ENCODE data around the gene PRKCSH. TPM values are rescaled to one million over a fixed set of nuclear protein-coding genes. Genes with fewer than 3 reads are reported as not detected.

Gene PRKCSH
- total RNA-seq, 1 experiment from 2014 or later = 410 TPM

- Histone ChIP-seq H3K4me2 (no peak overlapping the region), H2AFZ (no peak overlapping the region), H3K36me3 (ENCODE audit: low read depth) (peaks cover 16% of the 10 kb centered on the region), H3F3A (ENCODE audit: insufficient read depth, low read depth) (peaks cover 26% of the 10 kb centered on the region; the same call in 1 of the 2 replicates), H3K79me2 (ENCODE audit: low read depth) (no peaks in the 10 kb centered on the region), H3K4me1 (replicated peaks; ENCODE audit: insufficient read depth) (no peaks in the 10 kb centered on the region), H3K9me3 (ENCODE audit: insufficient read depth, low read depth) (no peaks in the 10 kb centered on the region), H3K9me2 (ENCODE audit: insufficient read depth) (no peaks in the 10 kb centered on the region), H4K20me1 (ENCODE audit: insufficient read depth) (peaks cover 8% of the 10 kb centered on the region), H3K27ac (no peak overlapping the region), H3K27me3 (ENCODE audit: insufficient read depth, low read depth) (no peaks in the 10 kb centered on the region), H3K4me3 (no peak overlapping the region)
- peak in 1 of 2 experiments; percentile 42 for DNase-seq
- intact Hi-C loops (cut with micrococcal nuclease; ENCODE audit: unreplicated experiment) = no loop called here
- BruUV-seq (replicated peaks) = no TSS peak
- TF ChIP-seq EZH2 (IDR thresholded peaks at IDR 0.05; ENCODE audit: low read depth) (no peak), CTCF (conservative IDR thresholded peaks at IDR 0.05) (peak; percentile 91)
- POLR2A ChIA-PET (ENCODE audit: unreplicated experiment) = no interaction called here
- CTCF ChIA-PET = interaction anchor here (0.6 kb wide), 1 partner anchor 94 kb away, joined by 3 read pairs; no protein-coding TSS in a partner anchor
These were observed 11.3 kb downstream of the PRKCSH start for GRCh38 chr19:11446652-11447301.

GRCh38 chr19:11447347-11448262 lies 12.2 kb downstream of the PRKCSH start:
- no peaks in the 10 kb centered on the region for H3K9me3 ChIP-seq (ENCODE audit: insufficient read depth, low read depth)
- ChIA-PET POLR2A (ENCODE audit: unreplicated experiment) (no interaction called here), CTCF (interaction anchor here (0.6 to 1.2 kb wide), 2 partner anchors 66 to 93 kb away, joined by 3 read pairs; no protein-coding TSS in a partner anchor)
- intact Hi-C loops (cut with micrococcal nuclease; ENCODE audit: unreplicated experiment) = no loop called here
- TF ChIP-seq EZH2 (IDR thresholded peaks at IDR 0.05; ENCODE audit: low read depth) (no peak), CTCF (conservative IDR thresholded peaks at IDR 0.05) (no peak)
- H3K27me3 ChIP-seq (ENCODE audit: insufficient read depth, low read depth) = no peaks in the 10 kb centered on the region
- H3K4me1 ChIP-seq (replicated peaks; ENCODE audit: insufficient read depth) = no peaks in the 10 kb centered on the region
- DNase-seq = no peak
- H3K36me3 ChIP-seq (ENCODE audit: low read depth) = peaks cover 9% of the 10 kb centered on the region
- no peak overlapping the region for H3K4me3 ChIP-seq
- no TSS peak for BruUV-seq (replicated peaks)
- no peak overlapping the region for H2AFZ ChIP-seq
- H3K79me2 ChIP-seq (ENCODE audit: low read depth) = no peaks in the 10 kb centered on the region
- H3F3A ChIP-seq (ENCODE audit: insufficient read depth, low read depth) = peaks cover 27% of the 10 kb centered on the region; the same call in 1 of the 2 replicates
- H3K9me2 ChIP-seq (ENCODE audit: insufficient read depth) = no peaks in the 10 kb centered on the region
- H4K20me1 ChIP-seq (ENCODE audit: insufficient read depth) = peaks cover 8% of the 10 kb centered on the region
- no peak overlapping the region for H3K4me2 ChIP-seq
- no peak overlapping the region for H3K27ac ChIP-seq

GRCh38 chr19:11448410-11448809 lies 13.0 kb downstream of the PRKCSH start:
- POLR2A ChIA-PET (ENCODE audit: unreplicated experiment) = no interaction called here
- H3K4me1 ChIP-seq (replicated peaks; ENCODE audit: insufficient read depth) = no peaks in the 10 kb centered on the region
- peaks cover 8% of the 10 kb centered on the region for H4K20me1 ChIP-seq (ENCODE audit: insufficient read depth)
- CTCF ChIA-PET = interaction anchor here (1.2 kb wide), 1 partner anchor 67 kb away, joined by 3 read pairs; no protein-coding TSS in a partner anchor
- no peak for DNase-seq
- H3K4me3 ChIP-seq = no peak overlapping the region
- intact Hi-C loops (cut with micrococcal nuclease; ENCODE audit: unreplicated experiment) = no loop called here
- no peaks in the 10 kb centered on the region for H3K9me3 ChIP-seq (ENCODE audit: insufficient read depth, low read depth)
- peaks cover 4% of the 10 kb centered on the region for H3K36me3 ChIP-seq (ENCODE audit: low read depth)
- peaks cover 19% of the 10 kb centered on the region; the same call in 1 of the 2 replicates for H3F3A ChIP-seq (ENCODE audit: insufficient read depth, low read depth)
- H3K27ac ChIP-seq = no peak overlapping the region
- BruUV-seq (replicated peaks) = no TSS peak
- no peaks in the 10 kb centered on the region for H3K79me2 ChIP-seq (ENCODE audit: low read depth)
- no peaks in the 10 kb centered on the region for H3K27me3 ChIP-seq (ENCODE audit: insufficient read depth, low read depth)
- H3K9me2 ChIP-seq (ENCODE audit: insufficient read depth) = no peaks in the 10 kb centered on the region
- no peak for TF ChIP-seq CTCF (conservative IDR thresholded peaks at IDR 0.05)
- no peak for TF ChIP-seq EZH2 (IDR thresholded peaks at IDR 0.05; ENCODE audit: low read depth)
- no peak overlapping the region for H3K4me2 ChIP-seq
- H2AFZ ChIP-seq = no peak overlapping the region

Data from PC-9 (cell line).